ENCODE data around the gene HSD3B7. TPM values are rescaled to one million over a fixed set of nuclear protein-coding genes. Genes with fewer than 3 reads are reported as not detected.
A peak's percentile ranks its signal among the peaks of the same experiment; 100 is the strongest.
"Not testable (repeated sequence)": the region's sequence is repeated elsewhere in the genome, so short reads cannot be mapped to it uniquely, and the experiment has no call there.

HSD3B7 gene
- 10 to 100 TPM; 23.3 to 31.2 (median 26.8) TPM for polyA plus RNA-seq

DNA sequence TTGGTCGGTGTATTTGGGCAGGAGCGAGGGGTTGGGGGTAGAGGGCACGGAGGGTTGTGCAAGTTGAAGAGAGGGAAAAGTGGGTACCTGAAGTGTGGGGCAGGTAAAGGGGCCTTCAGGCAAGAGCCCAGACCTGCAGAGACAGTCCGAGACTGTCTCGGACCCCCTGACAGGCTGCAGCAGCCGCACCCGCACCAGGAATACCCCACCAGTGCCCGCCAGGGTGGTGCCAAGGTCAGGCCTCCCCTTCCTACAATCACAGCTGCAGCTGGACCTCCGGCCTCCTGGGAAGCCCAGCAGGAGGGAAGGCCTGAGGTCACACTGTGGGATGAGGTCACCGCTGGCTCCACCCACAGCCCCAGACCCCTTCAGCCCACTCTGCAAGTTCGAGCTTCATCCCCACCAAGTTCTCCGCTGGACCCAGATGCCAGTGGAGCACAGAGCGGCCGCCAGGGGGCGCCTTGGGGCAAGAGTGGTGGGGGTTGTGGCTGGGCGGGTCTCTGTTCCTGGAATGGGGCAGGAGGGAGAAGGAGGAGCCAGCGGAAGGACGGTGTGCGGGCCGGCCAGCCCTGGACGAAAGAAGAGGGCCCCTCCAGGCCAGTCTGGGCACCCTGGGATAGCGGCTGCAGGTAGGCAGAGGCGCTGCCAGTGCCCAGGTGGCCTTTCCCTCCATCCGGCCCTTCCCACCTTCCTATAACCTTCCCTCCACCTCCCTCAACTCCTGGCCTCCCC, at the start of gene HSD3B7:
Gene HSD3B7, plus strand, starts transcription at position 539 of the 732 bp plus-strand sequence. CDS start 452 bp downstream, outside the sequence.
- no peak within 1 kb of the TSS for H3K27ac ChIP-seq (ENCODE audit: low read depth, low read length)
- 29 to 32% (median 31%) methylated on average over 16 to 24 of the region's 24 CpGs for whole genome bisulfite sequencing, 3 donors

DNA sequence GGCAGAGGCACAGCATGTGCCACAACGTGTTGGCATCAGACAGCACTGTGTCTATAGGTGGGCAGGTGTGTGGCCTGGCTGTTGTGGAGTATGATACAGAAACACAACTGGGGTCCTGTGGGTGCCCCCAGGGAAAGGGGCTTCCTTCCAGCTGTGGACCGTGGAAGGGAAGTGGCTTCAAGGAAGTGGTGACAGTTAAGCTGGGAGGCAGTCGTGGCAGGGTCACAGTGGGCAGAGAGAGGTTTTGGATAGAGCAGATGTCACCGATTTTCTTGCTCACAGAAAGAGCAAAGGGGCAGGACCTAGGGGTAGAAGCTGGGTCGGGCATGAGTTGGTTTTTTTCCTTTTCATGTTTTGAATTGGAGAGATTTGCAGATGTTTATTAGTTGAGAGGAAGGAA, 47.3 kb upstream of the HSD3B7 start:
- 27 to 52% (median 28%) methylated on average over 5 of the region's 5 CpGs for WGBS, 3 donors
- H3K27ac ChIP-seq (ENCODE audit: low read depth, low read length), result no peak overlapping the region

DNA sequence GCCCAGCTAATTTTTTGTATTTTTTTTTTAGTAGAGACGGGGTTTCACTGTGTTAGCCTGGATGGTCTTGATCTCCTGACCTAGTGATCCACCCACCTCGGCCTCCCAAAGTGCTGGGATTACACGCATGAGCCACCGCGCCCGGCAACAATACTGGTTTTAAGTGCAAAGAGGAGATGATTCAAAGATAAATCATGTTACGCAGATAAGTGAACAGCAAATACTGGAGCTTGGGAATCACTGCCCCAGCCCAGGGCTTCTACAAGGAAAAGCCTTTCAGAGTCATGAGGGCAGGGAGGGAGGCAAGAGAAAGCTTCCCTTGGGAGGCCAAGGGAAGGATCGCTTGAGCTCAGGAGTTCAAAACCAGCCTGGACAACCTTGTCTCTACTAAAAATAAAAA, 45.4 kb upstream of the HSD3B7 start:
- H3K27ac ChIP-seq (ENCODE audit: low read depth, low read length), result not testable (repeated sequence)
- 94 to 96% (median 95%) methylated on average over 8 of the region's 8 CpGs for WGBS, 3 donors

DNA sequence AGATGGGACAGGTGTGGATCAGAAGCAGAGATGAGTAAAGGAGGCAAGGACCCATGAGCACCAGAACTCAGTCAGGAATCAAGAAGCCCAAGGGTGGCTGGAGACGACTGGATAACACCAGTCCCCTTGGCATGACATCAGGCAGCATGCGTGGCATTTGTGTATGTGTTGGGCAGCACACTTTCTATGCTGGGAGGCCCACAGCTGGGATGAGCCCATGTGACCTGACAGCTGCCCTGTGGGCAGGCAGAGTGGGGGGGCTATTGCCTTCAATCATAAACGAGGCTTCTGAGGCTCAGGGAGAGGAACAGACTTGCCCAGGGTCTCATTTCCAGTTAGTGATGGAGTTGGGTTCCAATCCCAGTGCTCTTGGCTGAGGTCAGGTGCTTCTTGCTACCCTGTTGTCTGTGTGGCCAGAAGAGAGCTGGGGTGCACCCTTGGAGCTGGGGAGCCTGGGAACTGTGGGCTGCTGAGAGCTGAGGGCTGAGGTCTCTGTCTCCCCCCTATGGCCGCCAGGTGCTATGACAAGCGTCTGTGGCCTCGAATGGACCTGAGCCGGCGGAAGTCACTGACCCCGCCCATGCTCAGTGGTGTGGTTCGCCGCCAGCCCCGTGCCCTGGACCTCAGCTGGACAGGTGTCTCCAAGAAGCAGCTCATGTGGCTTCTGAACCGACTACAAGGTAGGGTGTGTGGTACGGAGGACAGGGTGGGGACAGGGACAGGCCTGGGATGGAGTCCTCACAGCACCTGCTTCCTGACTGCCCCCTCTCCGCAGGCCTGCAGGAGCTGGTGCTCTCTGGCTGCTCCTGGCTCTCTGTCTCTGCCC, 43.2 kb upstream of the HSD3B7 start:
- 19 to 22% (median 19%) methylated on average over 15 of the region's 15 CpGs for WGBS, 3 donors
- no peak overlapping the region for H3K27ac ChIP-seq (ENCODE audit: low read depth, low read length)

DNA sequence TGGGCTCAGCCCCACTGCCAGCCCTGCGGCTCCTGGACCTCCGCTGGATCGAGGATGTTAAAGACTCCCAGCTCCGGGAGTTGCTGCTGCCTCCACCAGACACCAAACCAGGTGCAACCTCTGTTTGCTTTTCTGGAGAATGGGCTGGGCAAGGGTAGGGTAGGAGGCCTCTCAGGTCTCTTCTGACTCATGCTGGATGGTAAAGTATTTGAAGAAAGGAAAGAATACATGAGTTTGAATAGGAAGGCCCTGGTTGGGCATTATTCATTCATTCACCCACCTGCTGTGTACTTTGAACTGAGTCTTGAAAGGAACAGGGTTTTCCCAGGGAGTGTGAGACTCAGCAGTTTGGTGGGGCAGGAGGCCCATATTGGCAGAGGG, 42.6 kb upstream of the HSD3B7 start:
- 53 to 91% (median 76%) methylated on average over 4 of the region's 4 CpGs for WGBS, 3 donors
- H3K27ac ChIP-seq (ENCODE audit: low read depth, low read length), result no peak overlapping the region

DNA sequence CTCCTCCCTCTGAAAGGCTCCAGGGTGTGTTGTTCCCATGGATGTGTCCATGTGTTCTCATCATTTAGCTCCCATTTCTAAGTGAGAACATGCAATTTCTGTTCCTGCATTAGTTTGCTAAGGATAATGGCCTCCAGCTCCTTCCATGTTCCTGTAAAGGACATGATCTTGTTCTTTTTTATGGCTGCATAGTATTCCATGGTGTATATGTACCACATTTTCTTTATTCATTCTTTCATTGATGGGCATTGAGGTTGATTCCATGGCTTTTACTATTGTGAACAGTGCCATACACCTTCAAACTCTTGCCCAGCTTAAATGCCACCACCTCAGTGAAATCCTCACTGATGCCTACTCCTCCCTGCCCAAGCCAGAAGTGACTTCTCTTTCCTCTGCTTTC, 40.7 kb upstream of the HSD3B7 start:
- H3K27ac ChIP-seq (ENCODE audit: low read depth, low read length), result no peak overlapping the region

- 89 to 92% (median 92%) methylated on average over 32 to 38 of the region's 38 CpGs for WGBS, 3 donors
- H3K27ac ChIP-seq (ENCODE audit: low read depth, low read length), result no peak overlapping the region
These were observed 38.1 kb upstream of the HSD3B7 start for GRCh38 chr16:30946671-30947540.

- 75 to 83% (median 75%) methylated on average over 2 to 3 of the region's 3 CpGs for WGBS, 3 donors
- H3K27ac ChIP-seq (ENCODE audit: low read depth, low read length), result no peak overlapping the region
These were observed 37.5 kb upstream of the HSD3B7 start for GRCh38 chr16:30947541-30947858.

GRCh38 chr16:30947859-30948666, 36.9 kb upstream of the HSD3B7 start:
- H3K27ac ChIP-seq (ENCODE audit: low read depth, low read length), result no peak overlapping the region
- WGBS, 3 donors, result 34 to 38% (median 35%) methylated on average over 33 to 44 of the region's 44 CpGs

DNA sequence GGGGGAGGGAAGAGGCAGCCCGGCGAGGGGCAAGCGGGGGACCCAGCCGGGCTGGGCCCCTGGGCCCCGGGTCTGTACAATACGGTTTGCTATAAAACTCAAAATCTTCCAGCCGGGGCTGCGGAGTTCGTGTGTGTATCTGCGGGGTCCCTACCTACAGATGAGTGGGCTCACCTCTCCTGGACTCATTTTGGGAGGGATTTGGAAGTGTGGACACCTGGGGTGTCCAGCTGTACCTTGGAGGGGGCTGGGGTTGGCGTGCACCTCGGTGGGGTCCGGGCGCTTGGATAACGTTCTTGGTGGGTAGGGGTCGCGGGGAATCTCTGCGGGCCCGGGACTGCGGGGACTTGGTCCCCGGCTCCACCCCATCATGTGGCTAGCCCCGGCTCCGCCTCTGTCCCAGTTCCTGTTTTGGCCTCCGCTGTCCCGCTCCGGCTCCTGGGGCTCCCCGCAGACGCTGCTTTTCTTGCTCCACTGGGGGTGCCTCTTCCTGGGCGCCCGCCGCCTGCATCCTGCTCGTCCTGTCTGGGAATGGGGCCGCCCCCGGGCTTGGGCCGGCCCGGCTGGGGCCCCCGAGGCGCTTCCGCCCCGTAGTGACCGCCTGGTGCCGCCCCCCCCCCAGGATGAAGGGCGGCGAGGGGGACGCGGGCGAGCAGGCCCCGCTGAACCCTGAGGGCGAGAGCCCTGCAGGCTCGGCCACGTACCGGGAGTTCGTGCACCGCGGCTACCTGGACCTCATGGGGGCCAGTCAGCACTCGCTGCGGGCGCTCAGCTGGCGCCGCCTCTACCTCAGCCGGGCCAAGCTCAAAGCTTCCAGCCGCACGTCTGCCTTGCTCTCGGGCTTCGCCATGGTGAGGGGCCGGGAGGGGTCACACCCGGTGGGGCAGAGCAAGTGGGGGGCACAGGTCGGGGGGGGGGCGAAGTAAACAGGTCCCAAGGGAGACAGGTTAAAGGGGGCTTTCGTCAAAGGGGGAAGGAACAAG, 36.0 kb upstream of the HSD3B7 start, which contains the start of gene ORAI3:
Gene ORAI3, plus strand, starts transcription at position 402 of the 983 bp plus-strand sequence. Its CDS starts 222 bp downstream, at position 624.
- H3K27ac ChIP-seq (ENCODE audit: low read depth, low read length), result peak within 1 kb of the TSS; percentile 19
- WGBS, 3 donors, result 0 to 1% (median 1%) methylated on average over 60 to 70 of the region's 70 CpGs

GRCh38 chr16:30949650-30950515, 35.1 kb upstream of the HSD3B7 start:
- 1 to 4% (median 2%) methylated on average over 21 of the region's 21 CpGs for WGBS, 3 donors

DNA sequence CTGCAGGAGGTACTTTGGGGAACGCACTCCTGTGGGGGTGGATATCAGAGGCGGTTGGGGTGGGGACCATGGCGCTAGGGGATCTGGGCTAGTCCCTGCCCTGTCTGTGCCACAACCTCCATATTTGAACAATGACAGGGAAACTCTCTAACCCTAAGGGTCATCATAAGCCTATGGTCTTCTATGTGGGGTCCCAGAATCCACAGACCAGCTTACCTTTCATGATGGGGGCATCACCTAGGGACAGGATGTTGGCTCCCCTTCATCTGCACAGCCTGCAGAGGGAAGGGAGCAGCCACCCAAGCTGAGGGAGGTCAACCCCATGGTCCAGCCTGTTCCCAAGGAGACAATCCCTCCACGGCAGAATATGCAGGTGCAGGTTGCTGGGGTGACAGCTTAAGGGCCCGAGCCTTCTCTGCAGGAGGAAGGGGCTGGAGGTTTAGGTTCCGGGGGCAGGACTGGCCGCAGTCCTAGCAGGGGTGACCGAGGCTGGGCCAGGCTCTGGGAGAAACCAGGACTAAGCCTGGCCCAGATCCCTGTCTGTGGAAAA, 34.4 kb upstream of the HSD3B7 start:
- H3K27ac ChIP-seq (ENCODE audit: low read depth, low read length), result no peak overlapping the region
- WGBS, 3 donors, result 65 to 71% (median 68%) methylated on average over 5 to 8 of the region's 8 CpGs

More at GRCh38 chr16:30949650-30950515, 35.1 kb upstream of the HSD3B7 start:
- H3K27ac ChIP-seq (ENCODE audit: low read depth, low read length), result peak overlapping the region; percentile 19

DNA sequence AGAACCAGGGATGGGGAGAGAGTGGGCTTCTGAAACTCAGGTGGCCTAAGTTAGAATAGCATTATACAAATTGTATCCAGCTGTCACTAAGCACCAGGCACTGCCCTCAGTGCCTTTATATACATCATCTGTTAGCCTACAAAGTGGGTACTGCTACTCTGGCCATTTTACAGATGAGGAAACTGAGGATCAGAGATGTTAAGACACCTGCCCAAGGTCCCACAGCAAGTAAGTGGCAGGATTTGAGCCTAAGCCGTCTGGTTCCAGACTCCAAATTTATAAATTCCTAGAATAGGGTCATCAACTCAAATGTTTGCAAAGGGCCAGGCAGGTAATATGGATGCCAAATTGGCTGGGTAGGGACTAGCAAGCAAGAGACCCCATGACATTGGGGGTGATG, 33.8 kb upstream of the HSD3B7 start:
- 74 to 82% (median 78%) methylated on average over 1 of the region's 1 CpG for WGBS, 3 donors
- H3K27ac ChIP-seq (ENCODE audit: low read depth, low read length), result no peak overlapping the region

DNA sequence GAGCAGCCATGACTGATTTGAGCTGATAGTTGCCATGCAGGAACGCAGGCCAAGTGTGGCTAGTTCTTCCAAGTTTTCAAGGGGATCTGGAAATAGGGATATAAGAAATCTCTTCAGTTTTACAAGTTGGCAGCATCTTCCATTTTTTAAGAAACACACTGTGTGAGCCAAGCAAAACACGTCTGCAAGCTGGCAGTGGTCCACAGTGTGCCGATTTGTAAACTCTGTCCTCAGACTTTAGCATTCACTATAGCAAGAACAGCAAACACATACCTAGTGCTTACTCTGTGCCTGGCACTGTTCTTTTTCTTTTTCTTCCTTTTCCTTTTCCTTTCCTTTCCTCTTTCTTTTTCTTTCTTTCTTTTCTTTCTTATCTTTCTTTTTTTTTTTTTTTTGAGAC, 33.3 kb upstream of the HSD3B7 start:
- no peak overlapping the region for H3K27ac ChIP-seq (ENCODE audit: low read depth, low read length)
- WGBS, 3 donors, result 36 to 49% (median 40%) methylated on average over 3 of the region's 3 CpGs

GRCh38 chr16:30953111-30953510, 31.9 kb upstream of the HSD3B7 start:
- H3K27ac ChIP-seq (ENCODE audit: low read depth, low read length), result no peak overlapping the region
- 78 to 85% (median 78%) methylated on average over 9 of the region's 9 CpGs for WGBS, 3 donors
